AML-193 (cell line): ENCODE results near the gene APBA2.

ENCODE experiments used
- DNase-seq, 2 experiments: peaks; one replicate each; lab custom pipeline; 2025; lab: John Stamatoyannopoulos, UW

Gene APBA2

DNA sequence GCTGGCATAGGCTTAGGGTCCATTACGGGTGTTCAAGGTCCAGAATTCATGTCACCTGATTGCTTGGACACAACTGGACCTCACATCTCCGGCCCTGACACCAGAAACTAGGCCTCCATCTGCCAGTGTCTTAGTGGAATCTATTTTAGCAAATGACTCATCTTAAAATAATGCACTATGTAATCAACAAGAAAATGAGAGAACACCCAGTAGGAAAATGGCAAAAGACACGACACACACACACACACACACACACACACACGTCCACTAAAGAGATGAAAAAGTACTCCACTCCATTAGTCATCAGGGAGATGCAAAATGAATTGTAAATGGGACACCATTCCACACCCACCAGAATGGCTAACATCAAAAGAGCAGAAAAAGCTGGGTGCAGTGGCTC, 11.2 kb downstream of the APBA2 start:
- no peak for DNase-seq

DNA sequence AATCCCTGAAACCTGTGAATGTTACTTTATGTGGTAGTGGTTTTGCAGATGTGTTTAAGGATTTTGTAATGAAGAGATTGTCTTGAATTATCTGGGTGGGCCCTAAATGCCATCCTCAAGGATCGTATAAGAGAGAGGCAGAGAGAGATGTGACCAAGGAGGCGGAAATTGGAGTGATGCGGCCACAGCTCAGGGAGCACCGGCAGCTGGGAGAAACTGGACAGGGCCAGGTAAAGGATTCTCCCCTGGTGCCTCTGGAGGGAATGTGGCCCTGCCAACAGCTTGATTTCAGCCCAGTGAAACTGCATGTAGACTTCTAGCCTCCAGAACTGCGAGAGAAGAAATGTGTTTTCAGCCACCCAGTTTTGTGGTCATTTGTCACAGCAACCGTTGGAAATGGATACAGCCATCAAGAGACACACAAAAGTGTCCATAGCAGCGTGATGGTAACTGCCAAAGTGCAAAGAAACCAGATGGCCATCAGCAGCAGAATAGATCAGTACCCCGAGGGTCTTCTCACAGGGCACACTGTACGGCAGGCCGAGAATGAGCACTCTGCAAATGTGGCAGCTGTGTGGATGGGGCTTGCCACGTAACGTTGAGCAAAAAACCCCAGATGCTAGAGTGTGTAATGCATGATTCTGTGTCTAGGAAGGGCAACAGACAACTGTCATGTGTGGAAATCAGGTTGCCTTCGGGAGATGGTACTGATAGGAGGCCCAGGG, 12.2 kb downstream of the APBA2 start:
- DNase-seq: no peak

DNA sequence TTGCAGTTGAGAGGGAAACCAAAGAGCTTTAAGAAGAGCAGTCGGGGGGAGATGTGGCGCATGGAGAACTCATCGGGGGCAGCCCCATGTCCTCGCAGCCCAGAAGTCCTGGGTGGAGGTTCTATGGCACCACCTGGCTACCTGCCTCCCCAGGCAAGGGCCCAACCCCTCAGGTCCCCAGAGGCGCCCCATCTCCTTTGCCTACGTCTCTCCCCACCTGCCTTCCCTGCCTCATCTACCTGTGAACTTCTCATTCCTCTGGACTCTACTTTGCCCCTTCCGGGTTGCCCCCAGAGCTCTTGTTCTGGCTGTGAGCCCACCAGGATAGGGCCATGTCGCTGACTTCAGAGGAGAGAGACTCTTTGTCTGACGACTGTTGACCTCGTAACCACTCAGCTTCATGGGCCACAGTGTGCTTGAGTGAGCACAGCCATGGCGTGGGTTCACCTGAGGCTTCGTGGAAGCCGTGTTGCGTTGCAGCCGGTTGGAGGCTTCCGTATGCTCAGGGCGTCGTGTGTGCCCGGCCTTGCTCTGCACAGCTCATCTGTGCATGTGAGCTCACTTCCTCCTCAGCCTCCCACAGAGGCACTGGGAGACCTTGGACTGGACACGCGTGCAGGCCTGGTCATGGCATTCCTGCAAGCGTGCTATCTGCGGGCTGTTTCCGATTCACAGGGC, 13.4 kb downstream of the APBA2 start:
- DNase-seq: no peak

DNA sequence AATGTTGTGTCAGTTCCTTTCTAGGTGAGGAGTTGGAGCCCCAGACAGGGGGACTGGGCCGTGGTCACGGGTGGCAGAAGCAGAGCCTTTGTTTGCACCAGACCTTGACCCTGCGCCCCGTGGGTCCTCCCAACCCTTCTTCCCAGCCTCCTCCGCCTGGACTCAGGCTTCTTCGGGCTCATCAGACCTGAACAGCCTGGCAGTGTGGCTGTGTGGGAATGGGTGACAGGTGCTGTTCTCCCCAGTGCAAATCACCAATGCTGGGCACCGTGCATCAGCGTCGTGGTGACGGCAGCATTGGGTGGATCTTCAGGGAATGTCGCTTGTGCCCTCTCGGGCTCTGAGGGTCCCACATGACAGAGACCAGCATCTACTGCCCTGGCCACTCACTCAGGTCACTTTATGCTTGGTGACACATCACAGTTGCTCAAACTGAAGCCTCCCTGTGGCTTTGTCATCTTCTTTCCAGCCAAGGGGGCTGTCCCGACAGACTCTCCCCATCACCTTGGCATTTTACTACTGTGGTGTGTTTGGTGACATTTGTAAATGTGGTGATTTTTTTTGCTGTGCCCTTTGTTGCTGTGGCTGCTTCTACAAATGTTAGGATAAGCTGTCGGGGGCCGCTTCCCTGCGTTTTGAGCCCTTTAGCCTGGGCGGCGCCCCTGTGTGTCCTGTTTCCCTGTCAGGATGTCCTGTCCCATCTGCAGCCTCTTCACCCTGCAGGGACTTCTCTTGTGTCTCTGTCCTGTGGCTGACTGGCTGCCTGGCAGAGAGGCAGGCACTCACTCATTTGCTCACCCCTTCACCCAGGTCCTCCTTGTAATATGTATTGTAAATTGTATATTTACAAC, 14.5 kb downstream of the APBA2 start:
- no peak for DNase-seq

DNA sequence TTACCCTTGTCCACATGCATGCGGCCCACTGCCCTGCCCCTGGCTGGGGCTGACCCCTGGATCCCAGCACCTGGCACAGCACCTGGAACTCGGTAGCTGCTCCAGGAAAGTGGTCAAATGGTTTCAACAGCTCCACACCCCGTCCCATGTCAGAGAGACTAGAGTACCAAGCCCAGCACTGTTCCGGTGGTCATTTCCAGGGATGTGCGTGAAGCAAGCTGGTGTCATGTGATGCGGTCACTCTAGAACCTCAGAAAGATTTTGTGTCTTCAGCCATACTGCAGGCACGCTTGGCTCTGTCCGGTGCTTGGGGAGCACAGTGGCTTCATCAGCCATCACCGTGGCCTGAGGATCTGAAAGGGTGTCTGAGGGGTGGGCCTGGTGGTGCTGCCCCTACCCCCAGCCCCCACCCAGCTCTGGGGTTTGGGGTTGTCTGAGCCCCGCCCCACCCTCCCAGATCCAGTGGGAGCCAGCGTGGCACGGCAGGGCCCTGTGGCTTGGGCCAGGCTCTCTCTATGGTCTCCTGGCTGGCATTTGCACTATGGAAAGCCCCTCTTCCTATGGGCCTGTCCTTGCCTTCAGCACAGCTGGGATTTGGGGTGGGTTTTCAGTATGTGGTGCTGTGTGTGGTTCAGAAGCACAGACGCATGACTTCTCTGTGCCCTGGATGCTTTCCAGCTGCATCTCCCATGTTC, 15.3 kb downstream of the APBA2 start:
- DNase-seq: no peak

DNA sequence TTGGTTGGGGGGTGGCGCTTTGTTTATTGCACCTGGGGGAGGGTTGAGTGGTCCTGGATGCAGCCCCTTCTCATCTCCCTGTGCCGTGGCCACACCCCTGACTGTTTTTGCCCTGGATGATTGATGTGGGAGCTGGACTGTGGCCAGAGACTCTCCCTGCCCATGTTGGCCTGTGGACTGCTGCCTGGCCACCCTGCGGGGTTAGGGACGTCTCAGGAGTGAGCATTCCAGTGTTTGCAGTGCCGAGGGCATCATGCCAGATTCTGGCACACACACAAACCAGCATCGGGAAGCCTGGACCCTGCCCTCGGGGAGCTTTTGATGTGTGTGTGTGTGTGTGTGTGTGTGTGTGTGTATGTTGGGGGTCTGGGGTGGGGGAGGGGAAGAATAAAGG, 15.8 kb downstream of the APBA2 start:
- DNase-seq: no peak

DNA sequence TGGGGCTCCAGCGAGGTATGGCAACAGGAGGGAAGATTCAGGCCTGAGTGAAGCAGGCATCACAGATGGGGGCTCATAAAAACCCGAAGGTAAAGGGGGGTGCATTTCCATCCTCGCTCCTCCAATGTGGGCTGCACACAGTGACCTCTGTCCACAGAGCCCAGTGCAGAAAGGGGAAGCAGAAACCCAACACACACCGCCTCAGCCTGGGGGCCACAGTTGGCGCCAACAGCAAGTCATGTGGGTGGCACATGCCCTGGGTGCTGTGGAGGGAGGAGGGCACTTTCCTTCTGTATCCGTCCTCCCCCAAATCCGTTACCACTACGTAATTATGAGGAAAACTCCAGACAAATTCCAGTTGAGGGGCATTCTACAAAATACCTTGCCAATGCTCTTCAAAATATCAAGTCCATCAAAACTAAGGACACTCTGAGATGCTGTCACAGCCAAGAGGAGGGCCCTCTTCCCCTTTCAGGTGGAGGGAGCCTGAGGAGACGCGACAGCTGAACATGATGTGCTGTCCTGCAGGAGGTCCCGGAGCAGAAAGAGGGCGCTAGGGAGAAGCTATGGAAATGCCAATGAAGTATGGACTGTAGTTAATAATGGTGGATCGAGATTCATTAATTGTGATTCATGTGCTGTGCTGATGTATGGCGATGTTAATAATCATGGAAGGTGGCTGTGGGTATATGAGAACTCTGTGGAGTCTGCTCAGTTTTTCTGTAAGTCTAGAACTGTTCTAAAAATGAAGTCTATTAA, 16.4 kb downstream of the APBA2 start:
- no peak for DNase-seq

DNA sequence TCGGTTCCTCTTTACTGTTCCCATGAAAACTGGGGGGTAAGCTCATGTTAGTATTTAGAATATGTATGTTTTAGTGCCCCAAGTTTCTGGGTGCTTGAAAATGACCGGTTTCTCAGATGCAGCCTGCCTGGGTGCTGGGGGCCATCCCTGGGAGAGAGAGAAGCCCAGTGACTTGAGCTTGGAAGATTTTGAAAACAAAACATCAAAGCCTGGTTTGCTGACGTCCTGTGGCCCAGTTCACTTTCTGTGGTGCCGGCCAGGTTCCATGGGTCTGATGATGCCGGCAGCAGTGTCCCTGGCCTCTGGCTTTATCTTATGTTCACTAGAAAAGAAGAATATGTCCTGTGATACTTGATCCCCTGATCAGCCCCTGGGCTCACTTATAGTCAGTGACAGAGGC, 17.1 kb downstream of the APBA2 start:
- DNase-seq: no peak

DNA sequence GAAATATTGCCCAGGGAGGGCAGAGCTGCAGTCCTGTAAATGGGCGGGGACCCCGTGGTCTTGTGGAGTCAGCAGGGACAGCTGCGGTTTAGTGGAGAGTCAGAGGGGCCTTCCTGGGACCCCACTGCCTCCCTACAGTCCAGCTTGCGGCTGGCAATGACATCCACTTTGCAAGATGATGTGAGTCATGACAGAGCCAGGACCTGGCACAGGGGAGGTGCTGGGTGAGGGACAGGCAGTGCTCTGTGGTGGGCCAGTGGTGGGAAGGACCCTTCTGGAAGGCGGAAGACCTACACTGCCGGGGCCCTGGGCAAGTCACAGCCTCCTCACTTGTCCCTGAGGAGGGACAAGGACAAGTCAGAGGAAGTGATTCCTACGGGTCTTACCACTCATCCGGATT, 17.8 kb downstream of the APBA2 start:
- no peak for DNase-seq

DNA sequence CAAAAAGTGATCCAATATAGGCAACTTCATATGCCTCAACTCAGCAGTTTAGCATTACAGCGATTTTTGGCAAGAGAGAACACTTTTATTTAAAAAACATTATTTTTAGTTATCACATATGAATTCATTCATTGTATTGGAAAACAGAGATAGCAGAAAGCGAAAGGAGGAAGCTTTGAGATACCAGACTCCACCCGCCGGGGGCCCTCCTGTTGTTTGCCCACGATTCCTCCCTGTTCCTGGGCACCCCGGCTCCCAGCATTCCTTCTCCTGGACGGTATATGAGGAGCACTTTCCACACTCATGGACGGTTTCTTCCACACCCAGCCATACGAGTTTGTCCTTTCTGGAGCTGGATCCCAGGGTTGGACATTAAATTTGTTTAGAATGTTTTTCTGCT, 18.2 kb downstream of the APBA2 start:
- DNase-seq: no peak

DNA sequence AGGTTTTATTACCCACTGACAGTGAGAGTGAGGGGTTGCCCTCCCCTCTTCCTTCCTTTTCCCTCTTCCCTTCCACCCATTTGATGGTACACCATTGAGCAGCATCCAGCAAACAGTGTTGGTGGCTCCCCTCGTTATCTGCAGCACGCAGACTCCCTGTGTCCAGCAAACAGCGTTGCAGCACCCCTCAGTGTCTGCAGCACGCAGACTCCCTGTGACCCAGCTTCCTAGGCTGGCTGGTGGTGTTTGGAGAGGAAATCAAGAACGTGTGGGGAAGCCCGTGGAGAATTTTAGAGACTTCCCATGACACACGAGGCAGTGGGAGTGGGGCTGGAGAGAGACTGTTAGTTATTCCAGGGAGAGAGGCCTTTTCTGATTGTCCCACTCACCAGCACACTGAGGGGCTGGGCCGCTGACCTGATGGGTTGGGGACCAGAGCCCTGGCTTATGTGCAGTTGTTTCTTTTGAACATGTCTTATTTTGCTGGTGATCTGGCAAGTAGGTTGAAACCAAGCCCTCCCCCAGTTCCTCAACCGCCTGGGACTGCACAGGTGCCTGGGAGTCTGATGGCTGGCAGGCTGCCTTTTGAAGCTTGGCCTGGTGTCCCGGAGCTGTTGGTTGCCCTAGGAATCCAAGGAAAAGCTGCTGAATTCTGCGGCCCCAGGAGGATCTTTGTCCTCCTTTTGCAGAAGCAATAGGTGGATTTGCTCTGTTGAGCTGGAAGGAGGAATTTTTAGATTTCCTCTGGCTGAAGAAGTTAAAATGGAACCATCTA, 19.0 kb downstream of the APBA2 start:
- DNase-seq: no peak

DNA sequence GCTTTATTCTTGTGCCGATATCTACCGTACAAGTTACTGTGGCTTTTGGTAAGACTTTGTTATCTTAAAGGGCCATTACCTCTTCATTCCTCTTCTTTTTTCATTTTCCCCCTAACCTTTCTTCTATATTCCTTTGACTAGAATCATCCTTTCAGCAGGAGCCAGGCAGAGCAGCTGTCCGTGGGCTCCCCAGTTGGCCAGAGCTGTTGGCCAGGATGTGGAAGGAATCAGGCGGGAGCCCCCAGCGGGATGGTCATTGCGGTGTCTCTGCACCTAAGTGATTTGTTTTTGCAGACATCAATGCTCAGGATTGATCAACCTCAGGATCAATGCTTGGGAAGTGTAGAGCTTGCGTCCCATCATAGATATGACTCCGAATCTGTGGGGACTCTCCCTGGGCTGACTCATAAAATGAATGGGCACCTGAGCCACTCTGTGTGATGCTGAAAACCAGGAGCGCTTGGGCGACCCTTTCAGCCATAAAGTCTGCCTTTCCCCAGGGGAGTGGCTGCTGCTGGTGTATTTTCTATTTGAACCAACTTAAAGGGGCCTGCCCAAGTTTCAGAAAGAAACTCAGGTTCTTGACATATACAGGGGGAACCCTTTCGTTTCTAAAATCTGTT, 21.7 kb downstream of the APBA2 start:
- DNase-seq: no peak

DNA sequence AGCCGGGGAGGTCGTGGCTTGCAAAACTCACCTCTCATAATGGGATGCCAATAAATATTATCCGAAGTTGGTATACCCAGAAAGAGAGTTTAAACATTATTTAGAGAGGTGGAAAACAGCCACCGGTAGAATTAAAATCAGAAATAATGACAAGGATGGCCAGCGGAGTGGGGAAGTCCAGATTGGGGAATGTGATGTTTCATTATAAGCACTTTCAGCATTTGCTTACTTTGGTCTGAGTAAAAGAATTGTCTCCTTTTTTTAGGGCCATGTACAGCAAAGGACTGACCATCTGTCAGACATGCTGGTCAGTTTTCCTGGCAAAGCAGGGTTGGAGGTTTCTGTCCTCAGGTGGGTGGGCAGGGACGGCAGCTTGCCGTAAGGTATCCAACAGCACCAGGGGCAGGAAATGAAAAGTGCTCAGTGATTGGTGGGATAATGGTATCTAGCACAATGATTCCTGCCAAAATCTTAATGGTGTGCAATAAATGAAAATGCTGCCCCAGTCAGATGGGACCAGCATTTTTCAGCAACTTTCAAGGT, 24.3 kb downstream of the APBA2 start:
- no peak for DNase-seq

DNA sequence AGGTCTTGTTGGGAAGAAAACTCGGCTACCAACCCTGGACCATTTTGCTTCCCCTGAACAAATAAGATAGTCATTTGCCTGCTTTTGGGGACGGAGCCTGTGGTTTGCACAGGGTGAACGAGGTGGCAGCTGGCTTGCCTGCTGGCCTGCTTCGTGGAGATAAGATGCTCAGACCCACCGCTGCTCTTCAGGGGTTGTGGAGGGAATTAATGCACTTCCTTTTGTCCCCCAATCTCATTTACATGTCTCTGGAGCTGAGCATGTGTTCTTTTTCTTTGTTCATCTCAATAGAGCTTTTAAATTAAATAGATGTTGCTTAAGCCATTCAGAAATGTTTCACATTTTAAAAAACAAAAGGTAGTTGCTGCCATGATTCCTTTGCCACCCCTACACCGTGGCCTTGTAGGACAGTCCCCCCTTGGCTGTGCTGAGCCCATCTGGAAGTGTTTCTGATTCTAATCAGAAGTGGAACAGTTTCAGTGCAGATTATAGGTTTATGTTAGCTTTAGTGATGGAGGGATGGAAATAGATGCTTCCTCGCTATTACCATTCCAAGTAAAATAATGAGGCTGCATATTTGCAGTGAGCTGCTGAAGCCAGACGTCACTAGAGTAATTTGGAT, 25.6 kb downstream of the APBA2 start:
- no peak for DNase-seq

DNA sequence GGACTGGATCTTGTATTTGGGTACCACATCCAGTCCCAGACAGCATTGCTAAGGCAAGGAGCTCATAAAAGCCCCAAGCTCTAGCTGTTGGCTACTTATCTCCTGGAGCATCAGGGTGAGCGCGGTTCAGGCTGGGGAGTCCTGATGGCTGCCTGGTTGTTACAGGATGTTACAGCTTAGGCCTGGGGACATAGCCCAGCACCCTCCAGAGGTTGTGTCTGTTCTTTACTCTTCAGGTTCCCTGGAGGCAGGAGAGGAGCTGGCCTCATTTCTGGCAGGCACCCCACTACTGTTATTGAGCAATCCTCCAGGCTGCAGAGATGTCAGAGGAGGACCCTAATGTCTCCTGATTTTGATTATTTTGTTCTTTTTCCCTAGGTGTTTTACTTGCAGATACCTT, 26.6 kb downstream of the APBA2 start:
- no peak for DNase-seq

DNA sequence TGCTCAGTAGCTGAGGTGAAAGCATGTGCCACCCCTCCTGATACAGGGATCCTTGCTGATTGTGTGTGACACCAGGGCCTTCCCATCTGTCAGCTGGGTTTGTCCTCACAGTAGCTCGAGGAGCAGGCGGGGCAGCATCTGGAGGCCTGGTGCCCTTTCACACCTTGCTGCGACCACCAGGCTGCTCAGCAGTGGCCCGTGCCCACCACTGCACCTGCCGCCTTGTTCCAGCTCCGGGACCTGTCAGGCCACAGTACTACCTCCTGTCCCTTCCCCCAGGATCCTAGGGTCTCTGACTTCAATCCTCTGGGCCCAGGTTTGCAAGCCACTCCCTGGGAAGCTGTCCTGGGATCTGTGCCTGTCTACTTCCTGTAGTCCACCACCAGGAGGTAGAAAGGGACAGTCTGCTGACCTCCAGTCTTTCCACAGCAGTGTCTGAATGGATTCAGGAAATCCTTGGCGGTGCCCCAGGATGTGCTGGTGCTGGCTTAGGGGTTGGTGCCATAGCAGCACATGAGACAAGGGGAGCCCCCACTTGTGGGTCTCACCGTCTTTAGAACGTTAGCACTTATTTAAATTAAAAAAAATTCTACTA, 27.5 kb downstream of the APBA2 start:
- DNase-seq: no peak

DNA sequence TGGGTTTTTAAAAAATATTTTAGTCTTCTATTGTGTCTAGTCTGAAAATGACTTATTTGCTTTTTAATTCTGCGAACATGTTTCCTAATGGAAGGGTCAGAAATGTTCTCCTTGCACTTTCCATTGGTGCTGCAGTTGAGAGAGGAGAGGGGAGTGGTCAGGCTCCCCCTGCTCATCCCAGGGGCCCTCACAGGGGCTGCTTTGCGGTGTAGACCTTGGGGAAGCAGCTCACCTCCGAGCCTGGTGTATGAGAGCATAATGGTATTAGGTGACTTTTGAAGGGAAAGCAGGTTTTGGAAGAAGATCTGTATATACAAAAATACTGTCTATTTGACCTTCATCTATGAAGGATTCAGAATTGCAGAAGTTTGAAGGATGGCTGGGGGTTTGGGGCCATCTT, 28.3 kb downstream of the APBA2 start:
- DNase-seq: no peak

DNA sequence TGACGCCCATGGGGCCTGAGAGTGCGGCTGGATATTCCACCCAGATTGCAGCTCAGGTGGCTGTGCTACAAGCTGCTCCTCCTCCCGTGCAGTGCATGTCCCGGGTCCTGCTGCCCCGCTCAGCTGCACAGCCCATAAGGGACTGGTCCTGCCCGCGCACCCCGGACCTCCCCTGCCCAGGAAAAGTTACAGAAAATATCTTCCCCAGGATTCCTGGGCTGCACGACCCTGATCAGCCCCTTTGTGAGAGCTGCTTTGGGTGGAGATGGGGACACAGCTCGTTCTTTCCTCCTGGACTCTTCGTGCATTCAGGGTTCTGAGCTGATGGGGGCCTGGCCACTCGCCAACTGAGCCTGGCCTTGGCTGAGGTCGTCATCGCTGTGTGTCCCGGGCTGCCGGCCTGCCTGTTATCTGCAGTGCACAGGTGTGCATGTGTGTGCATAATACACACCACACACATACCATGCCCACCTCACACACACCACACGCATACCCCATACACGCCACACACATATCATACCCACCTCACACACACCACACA, 28.8 kb downstream of the APBA2 start:
- no peak for DNase-seq
